GM19043 (cell line): ENCODE data around the gene CD7.
"Not testable (repeated sequence)": the region's sequence is repeated elsewhere in the genome, so short reads cannot be mapped to it uniquely, and the experiment has no call there.

Experiments used
- ATAC-seq: cut with Tn5 transposase; IDR thresholded peaks from one replicate; pipeline ENCODE4 v1.9.1; 2021; ENCODE audit warnings: low read depth; ENCODE audit not compliant: unreplicated experiment

CD7 gene

DNA sequence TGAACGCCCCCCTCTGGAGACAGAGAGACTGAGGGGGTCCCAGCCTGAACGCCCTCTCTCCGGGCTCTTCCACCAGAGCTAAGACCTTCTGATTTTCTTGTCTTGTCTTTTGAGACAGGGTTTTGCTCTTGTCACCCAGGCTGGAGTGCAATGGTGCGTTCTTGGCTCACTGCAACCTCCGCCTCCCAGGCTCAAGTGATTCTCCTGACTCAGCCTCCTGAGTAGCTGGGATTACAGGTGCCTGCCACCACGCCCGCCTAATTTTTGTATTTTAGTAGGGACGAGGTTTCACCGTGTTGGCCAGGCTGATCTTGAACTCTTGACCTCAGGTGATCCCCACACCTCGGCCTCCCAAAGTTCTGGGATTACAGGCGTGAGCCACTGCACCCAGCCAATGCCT lies 30.6 kb upstream of the CD7 start:
- not testable (repeated sequence) for ATAC-seq

DNA sequence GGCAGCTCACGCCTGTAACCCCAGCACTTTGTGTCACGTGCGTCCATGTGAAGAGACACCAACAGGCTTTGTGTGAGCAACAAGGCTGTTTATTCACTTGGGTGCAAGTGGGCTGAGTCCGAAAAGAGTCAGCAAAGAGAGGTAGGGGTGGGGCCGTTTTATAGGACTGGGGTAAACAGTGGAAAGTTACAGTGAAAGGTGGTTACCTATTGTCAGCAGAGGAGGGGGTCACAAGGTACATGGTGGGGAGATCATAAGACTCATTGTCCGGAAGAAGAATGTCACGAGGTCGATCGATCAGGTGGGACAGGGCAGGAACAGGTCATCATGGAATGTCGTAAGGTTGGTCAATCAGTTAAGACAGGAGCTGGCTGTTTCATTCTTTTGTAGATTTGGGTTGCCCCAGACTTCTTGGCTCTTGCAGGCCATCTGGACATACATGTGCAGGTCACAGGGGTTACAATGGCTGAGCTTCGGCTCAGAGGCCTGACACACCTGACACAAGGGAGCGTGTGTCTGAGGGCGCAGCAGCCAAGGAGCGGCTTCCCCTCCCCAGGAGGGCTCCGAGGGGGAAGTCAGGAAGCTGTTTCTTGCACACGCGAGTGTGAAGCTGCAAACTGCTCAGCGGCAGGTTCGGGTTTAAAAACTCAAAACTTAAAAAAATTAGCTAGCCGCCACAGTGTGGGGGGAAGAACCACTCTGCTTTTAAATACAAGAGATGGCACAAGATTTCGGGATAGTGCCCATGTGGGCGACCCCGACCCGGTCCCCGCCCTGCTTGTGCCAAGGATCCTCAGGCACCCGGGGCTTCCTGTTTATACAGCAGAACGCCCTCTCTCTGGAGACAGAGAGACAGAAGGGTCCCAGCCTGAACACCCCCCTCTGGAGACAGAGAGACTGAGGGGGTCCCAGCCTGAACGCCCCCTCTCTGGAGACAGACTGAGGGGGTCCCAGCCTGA lies 29.2 kb upstream of the CD7 start:
- ATAC-seq = no peak

GRCh38 chr17:82345151-82345976 lies 28.0 kb upstream of the CD7 start:
- no peak for ATAC-seq

DNA sequence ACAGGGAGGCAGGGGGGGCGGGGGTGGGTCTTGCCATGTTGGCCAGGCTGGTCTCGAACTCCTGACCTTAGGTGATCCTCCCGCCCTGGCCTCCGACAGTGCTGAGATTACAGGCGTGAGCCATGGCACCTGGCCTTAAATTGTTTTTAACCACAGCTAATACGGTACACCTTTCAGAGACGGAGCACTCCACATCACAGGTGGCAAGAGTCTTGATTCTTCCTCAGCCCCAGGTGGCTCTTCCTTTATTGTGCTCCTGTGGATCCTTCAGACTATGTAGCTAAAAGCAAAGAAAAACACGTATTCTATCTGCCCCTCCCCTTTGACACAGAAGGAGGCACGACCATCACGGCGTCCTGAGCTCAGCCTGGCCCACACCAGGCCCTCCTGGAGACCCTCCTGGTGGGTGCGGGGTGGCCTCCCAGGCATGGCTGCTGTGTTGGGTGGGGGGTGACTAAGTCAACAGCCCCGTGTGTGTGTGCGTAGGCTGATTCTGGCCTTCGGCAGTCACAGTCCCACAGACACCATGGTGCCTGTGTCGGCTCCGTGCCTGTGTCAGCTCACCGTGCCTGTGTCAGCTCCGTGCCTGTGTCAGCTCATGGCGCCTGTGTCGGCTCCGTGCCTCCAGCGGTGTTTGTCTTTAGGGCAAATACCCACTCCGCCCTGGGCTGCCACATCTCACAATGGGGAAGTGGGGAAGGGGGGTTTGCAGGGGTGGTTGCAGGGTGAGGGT lies 26.9 kb upstream of the CD7 start:
- no peak for ATAC-seq

DNA sequence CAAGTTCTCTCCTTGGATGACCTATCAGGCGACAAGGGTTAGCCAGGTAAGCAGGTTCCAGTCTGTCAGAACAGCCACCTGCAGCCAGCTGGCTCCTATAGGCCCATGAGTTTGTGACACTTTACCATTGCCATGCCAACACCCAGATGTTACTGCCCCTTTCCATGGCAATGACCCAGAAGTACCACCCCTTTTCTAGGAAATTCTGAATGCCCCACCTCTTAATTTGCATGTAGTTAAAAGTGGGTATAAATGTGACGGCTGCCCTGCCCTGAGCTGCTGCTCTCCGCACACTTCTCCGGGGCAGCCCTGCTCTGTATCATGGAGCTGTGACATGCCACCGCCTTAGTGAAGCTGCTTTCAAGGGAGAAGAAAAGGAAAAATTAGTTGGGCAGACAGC lies 26.2 kb upstream of the CD7 start:
- ATAC-seq = no peak

DNA sequence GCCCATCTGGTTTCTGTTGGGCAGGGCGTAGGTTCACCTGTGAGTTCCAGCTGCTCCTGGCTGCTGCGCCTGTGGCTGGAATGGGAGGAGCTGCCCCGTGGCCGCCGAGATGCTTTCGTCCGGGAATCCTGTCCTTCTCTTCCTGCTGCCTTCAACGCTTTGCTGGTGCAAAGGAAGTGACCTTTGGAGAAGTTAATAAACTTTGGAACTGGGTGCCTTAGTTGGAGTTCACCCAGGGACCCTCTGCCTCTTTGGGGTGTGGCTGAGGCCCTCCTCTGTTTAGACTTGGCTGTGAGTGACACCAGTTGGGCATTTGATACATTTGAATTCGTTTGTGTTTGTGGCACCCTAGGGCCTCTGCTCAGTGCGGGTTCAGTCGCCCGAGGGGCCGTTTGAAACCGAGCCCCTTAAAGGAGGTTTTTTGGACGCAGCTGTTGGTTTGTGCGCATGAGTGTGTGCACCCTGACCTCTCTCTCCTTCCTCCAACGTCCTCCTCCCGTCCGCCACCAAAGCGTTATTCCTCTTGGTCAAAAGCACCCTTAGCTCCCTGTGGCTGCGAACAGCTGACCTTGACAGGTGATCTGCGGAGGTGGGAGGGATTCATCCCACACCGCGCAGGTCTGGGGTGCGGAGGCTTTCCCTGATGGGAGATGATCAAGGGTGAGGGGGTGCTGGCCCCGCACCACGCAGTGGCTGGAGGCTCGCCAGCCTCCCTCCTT lies 25.1 kb upstream of the CD7 start:
- no peak for ATAC-seq

DNA sequence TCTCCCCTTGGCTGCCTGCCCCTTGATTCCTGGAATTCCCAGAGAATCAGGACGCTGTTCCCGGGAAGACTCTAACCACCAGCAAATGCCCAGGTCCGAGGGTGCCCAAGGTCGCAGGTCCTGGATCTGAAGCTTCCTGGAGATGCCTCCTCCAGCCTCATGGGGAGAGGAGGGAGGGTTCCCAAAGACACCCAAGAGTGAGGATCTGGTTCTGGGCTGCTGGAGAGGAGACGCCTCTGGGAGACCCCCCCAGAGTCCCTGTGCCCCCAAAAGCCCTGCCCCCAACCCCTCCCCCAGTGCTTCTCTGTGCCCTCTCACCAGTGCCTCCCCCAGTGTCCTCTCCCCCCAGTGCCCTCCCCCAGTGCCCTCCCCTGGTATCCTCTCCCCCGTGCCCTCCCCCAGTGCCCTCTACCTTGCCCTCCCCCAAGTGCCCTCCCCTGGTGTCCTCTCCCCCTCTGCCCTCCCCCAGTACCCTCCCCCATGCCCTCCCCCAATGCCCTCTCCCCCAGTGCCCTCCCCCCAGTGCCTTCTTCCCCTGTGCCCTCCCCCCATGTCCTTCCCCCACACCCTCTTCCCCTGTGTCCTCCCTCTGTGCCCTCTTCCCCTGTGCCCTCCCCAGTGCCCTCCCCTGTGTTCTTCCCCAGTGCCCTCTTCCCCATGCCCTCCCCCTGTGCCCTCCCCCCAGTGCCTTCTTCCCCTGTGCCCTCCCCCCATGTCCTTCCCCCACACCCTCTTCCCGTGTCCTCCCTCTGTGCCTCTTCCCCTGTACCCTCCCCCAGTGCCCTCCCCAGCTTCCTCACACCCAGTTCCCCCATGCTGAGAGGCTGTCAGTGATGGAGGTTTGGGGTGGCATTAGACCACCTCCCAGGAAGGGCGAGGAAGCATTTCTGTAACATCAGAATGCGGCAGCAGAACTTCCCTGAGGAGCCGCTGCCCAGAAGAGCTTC lies 22.5 kb upstream of the CD7 start:
- no peak for ATAC-seq

- no peak for ATAC-seq
Measured at GRCh38 chr17:82338858-82339633, 21.6 kb upstream of the CD7 start.

DNA sequence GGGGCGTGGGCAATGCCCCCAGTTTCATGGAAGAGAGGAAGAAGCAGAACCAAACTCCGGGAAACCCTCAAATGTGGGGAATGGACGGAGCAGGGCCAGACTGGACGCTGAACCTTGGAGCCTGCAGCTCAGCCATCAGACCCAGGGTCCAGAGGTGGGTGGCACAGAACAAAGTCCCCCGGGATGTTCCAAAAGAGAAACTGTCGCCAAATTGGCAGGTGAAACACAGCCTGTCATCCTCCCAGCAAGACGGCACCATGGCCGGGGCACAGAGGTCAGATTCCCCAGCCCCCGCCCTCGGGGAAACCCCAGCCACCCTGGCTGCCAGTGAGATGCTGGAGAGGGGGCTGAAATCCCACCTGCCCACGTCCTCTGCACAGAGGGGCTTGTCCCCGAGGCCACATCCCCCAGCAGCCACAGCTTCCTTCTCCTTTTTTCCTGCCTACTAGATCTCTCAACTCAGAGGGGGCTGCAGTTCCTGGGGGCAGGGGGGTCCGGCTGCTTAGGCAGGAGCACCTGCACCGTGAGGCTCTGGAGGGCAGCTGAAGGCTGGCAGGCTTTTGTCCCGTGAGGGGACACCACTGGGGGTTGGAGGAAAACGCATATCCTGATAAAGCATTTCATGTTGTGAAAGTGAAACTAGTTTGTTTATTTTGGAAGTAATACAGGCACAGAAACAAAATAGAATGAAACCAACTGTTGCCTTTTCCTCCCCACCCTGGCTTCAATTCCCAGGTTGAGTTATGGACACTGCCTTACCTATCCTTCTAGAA lies 17.4 kb upstream of the CD7 start:
- ATAC-seq = no peak

GRCh38 chr17:82334204-82334621 lies 16.8 kb upstream of the CD7 start:
- ATAC-seq = no peak

DNA sequence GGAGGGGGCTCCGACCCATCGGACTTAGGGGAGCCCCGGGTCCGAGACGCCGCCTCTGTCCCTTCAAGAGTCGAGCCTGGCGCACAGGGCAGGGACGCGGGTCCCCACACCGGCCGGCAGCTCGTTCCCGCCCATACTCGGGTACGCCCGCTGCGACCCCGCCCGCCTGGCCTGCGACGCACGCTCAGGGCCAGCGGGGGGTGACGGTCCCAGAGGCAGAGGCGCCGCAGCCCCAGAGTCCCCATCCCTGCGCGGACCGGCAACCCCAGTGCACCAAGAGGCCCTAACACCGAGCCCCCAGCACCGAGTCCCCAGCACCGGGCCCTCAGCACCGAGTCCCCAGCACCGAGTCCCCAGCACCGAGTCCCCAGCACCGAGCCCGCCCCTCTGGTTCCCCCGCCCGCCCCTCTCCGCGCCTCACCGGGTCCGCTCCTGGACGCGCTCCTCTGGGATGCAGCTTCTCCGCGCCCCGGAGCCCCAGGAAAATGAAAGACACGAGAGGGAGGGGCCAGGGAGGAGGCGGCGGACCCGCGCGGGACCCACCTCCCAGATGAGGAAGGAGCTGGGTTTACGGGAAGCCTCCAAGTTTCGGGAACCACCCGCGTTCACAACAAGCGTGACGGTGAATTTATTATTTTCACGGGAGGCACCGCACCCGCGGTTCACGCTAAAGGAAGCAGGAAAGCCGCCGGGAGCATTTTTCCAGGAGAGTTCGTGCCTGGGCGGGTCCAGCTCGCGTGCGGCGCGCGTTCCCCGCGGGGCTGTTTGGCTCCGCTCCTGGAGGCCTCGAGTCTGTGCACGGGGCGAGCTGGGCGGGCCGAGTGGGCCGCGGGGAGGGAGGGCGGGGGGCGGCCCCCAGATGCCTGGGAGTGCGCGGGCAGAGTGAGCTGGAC lies 16.1 kb upstream of the CD7 start, which contains the start of gene SECTM1:
TSS of gene SECTM1 (minus strand) at position 488 of the 893 bp plus-strand sequence. CDS start 6,526 bp downstream, outside the sequence.
- ATAC-seq = no peak

DNA sequence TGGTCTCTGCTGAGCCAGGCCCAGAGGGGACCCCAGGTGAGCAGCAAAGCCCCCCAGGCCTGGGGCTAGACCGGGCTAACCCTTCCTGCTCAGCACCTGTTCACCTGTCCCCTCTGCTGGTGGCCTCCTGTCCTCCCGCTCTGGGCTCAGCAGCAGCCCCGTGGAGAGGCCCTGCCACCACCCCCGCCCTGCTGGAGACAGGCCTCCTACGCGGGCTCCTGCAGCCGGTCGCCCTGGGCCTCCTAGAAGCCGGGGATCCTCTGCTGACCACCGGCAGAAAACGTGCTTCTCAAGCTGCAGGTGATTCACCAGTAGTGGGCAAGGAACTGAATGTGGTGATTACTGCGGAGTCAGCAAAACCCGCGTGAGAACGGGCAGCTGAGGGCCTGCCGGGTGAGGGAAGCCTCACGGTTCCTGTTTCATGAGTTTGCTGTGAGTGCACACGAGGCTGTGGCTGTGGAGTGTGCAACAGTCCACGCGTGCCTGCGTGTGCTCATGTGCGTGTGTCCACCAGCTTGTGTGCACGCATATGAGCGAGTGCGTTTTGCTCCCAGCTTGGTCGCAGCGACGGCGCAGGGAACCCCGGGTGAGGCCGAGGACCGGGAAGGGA lies 15.4 kb upstream of the CD7 start:
- no peak for ATAC-seq

GRCh38 chr17:82331345-82331939 lies 14.0 kb upstream of the CD7 start:
- no peak for ATAC-seq

DNA sequence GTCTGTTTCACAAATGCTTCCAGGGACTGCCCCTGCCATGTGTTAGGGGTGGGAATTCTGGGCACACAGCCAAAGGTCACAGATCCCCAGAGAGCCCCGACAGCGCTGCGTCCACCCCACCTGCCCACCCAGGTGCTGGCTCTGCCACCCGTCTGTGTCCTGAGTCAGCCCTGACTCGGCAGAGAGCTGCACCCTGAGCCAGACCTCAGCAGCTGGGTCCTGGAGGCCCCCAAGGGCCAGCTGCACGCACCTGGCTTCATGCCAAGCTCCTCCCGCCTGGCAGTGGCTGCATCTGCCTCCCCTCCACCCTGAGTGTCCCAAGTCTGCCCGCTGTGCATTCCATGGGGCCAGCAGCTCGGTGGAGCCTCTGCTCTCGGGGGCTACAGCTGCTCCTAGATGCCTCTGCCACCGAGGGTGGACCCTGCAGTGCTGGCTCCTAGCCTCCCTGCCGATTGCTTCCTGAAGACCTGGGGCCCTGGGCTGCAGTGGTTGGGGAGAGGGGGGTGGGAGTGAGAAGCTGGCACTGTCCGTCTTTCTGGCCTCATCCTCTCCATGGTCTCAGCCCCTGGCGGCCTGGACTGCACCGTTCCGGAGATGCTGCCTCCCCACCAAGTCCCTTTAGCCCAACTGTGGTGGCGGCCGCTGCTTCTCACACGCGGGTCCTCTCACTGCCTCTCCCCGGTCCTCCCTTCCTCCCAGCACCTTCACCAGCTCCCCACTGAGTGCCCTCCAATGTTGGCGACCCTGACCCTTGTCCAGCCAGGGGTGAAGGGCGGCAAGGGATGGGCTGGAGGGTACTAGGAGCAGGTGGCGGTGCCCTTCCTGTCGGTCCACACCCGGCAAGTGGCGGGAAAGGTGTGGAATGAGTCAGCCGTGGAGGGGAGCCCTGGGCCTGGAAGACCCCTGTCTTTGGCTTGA lies 13.2 kb upstream of the CD7 start:
- no peak for ATAC-seq
